HG02763 (cell line): ENCODE results near the gene TMF1.

Source experiments
- ATAC-seq: cut with Tn5 transposase; IDR thresholded peaks from one replicate; pipeline ENCODE4 v1.9.1; 2021; ENCODE audit warnings: mild to moderate bottlenecking, moderate library complexity; ENCODE audit not compliant: unreplicated experiment

Gene TMF1

DNA sequence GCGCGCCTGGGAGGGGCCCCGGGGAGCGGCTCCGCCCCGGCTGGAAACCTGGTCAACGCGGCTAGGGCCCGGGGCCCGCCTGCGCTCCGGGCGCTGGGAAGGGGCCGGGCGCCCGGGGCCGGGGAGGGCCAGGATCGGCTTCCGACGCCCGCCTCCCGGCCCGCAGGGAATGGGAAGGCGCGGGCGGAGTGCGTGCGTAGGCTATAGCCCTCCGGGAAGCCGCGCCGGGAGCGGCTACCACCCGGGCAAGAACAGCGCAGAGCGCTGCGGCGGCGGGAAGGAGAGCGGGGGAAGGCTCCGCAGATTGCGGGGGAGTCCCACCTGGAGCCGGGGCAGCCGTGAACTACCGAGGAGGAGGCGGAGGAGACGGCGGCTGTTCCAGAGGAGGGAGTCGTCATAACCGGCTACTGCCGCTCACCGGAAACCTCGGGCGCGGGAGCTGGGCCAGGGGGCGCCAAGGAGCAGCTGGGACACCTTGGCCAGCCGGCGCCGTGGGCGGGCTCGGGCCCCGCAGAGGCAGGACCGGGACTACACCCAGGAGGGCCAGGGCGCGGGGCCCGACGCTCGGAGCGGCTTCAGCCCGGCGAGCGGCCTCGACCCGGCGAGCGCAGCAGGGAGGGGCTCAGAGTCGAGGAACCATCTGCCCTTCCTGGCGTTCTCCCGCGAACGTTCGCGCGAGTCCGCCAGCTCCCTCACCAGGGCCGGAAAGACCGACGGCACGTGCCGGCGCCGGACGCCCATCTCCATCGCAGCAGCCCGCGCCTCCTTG is 38.7 kb downstream of the TMF1 start, which contains the start of gene EOGT:
EOGT (minus strand) TSS at position 432 of the 769 bp plus-strand sequence. CDS start 3,838 bp downstream, outside the sequence.
- ATAC-seq: peak; percentile 82

DNA sequence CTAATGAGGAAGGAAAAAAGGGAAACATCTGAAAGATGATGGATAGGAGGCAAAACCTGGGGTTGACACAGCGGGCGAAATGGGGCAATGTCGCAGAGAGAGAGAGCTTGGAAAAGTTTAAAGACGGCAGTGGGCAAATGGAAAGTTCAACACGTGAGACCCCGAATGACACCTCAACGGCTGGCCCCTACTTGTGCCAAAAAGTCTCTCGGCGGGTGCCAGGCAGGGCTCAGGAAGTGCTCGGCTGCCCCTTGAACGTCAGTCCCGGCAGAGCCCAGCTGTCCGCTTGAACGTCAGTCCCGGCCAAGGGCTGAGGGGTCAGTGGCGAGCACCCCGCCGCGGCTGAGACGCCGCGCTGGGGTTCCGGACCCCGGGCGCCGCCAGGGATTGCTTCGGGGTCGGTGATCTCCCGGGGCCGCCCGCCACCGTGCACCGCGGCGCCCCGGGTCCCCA is 39.3 kb downstream of the TMF1 start:
- peak; percentile 41 for ATAC-seq

DNA sequence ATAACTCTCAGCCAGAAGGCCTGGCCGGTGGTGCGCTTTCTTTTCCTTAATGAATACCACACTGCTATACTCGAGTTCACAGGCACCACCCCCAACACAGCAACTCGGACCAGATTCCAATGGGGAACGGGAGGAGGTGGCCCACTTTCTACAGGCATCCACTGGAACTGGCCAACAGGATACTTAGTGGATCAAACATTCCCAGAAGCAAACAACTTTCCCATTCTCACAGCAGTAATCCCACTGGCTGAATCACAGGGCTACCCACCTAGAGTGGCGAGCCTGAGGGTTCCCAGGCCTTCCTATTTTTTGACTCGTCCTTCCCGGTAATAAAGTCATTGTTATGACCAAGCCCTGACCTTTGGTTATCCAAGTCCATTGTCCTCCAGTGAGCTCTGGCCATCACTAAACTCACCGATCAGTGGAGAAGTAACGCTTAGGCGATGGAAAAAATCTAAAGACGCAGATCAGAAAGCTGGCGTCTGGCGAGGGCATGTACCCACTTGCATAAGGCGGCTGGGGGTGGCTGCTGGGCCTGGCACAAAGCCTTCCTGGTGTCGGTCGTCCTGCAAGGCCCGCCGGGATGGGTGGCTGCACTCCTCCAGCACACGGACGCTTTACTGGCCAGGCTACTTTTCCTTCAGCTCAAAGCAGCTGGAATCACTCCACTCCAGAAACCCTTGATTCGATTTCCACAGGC is 39.9 kb downstream of the TMF1 start:
- ATAC-seq: no peak

DNA sequence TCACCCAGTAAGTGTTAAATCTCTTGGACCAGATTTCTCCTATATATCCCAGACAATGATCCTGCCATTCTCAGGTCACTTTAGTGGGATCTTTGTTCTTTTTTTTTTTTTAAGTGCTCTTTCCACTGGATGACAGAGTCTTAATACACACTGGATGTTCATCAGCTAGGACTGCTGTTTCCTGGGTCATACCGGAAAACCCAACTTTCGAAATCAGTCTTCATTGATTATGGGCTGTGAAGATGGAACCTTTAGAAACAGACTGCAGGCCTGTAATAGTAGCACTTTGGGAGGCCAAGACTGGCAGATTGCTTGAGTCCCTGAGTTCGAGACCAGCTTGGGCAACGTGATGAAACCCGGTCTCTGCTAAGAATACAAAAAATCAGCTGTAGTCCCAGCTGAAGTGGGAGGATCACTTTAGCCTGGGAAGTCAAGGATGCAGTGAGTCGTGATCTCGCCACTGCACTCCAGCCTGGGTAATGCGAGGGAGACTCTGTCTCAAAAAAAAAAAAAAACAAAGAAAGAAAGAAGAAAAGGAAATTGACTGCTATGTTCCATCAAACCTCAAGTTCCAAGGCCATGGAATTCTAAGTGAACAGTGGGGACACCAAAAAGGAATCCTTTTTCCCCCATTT is 40.9 kb downstream of the TMF1 start:
- ATAC-seq: no peak

DNA sequence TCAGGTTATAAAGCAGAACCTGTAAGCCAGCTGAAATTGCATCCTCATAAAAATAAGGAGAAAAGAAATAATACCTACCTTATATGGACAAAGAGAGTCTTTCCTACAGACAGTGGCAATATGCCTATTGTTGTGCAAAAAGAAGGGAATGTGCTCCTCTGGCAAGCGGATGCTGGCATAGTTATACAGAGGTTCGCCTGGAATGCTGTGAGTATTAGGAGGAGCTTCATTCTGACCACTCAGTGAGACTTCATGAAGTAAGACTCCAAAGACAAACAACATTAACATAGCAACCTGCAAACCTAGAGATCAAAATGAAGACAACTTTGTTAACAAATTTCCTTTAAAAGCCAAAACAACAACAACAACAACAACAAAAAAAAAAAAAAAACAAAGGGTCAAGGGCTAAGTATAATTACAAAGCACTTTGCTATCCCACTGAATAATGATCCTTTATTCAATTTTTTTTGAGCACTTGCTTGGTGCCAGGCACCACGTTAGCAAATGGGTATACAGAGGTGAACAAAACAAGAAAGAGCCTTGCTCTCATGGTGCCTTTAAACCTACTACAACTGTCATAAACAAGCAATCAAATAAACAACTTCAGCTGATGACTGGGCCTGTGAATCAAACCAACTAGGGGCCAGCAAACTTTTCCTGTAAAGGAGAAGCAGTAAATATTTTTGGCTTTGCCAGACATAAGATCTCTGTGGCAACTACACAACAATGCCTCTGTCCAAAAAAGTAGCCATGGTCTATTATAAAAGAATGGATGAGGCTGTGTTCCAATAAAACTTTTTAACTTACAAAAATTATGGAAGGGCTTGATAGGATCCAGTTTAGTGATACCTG is 42.3 kb downstream of the TMF1 start:
- no peak for ATAC-seq

DNA sequence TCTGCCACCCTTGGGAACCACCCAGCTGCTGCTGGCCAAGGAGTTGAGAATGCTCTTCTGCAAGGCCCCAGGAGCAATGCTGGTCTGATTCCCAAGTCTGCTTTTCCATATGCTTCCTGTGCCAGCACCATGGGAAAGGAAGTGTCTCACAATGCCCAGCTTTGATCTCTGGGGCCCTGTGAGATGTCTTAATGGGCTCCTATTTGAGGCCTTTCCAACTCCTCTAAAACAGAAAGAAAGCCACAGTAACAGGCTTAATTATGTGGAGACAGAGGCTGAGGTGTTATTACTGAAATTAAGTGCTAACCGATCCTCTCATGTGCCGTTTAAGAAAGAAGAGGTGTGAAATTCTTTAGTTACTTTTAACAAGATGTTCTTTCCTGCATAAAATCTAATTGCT is 43.2 kb downstream of the TMF1 start:
- no peak for ATAC-seq

DNA sequence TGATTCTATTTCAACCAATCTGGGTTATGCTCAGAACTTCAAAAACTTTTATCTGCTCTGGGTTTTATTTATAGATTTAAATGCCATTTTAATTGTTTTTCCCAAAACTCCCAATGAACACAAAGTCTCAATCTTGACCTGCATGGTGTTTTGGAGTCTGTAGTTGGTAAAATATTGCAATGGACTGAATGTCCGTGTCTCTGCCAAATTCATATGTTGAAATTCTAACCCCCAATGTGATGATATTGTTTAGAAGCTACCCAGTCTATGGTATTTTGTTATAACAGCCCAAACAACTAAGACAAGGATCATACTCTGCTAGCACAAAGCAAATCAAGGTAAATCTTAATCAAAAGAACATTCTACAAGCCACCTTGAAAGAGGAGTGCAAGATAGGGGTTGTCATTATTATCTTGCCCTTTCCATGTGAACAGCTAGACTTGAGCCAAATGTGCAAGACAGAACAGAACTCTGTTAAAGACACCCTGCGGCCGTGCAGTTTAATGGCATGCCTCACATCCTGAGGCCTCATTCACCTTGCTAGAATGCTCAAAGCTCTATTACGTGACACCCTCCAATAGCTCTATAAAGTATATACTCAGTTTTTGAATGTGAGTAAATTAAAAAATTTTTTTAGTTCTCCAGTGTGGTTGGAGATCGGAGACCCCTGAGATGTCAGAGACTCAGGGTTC is 46.2 kb downstream of the TMF1 start:
- ATAC-seq: no peak

DNA sequence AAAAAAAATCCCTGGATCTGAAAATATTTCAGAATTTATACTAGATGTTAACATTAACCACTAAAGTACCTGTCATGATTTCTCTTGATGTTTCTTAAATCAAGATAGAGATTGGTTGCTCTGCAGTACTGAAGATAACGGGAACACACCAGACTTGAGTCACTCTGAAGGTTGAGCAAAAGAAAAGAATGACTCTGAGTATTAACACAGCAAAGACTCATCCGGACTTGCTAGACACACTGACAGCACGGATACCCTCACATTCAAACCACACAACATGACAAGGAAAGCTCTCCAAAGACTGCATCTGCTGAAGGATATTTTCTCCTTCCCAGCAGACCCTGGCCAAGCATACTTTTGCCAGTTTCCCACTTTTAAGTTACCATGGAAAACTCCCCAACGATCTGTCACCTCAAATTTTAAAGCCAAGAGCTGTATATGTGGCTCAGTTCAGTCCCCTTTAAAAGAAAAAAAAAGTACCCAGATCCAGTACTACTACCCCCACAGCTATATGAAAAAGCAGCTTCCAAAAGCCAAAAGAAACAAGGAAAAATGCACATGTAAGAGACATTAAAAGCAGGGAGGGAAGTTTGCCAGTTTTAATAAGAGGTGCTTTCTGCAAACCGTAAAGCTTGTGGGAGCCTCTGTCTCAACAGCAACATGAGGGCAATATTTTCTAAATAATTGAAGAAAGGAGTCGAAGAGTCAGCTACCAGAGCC is 46.9 kb downstream of the TMF1 start:
- no peak for ATAC-seq

DNA sequence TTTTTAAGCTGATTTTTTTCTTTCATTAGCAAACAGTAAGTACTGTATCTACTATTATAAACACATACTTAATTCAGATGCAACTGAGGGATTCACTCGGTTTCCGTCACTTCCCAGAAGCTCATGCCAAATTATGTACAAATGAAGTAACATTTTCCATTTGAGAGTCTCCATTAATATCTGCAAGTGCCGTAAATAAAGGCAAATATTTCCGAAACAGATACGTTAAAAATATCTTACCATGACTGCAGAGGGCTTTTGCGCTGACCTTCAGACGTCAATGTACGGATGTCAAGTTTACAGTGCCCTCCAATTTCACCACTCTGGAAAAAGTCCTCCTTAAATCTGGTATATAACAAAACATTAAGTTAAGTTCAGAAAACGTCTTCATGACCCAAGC is 48.0 kb downstream of the TMF1 start:
- no peak for ATAC-seq

DNA sequence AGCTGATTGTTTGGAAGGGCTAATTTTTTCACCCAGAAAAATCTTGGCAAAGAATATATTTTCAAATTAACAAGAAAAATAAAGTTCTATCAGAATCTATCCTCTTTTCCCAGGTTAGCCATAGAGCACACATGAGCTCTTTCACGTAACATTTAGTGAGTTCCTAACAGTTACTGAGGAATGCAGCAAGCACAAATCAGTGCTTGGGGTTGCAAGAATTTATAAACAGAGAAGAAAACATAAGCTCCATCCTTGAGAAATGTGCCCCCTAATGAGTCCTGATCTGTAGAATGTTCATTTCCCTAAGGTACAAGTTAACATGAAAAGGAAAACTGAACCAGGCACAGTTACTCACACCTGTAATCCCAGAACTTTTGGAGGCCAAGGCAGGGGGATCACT is 52.5 kb downstream of the TMF1 start:
- no peak for ATAC-seq

DNA sequence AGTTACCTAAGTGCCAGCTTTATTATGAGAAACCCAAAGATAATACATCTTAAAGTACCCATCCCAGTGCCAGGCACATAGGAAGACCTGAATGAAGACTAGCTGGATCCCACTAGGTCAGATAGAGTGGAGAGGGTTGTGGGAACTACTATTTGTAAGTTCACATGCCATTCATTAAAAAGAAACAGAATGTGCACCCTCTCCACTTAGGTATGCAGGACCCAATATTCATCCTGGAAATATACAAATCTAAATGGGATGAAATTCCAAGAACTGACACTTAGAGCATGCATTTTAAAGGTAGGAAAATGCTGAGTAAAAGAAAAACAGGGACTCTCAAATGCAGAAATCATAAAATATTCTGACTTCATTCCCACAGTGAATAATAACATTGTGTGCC is 53.0 kb downstream of the TMF1 start:
- ATAC-seq: no peak

DNA sequence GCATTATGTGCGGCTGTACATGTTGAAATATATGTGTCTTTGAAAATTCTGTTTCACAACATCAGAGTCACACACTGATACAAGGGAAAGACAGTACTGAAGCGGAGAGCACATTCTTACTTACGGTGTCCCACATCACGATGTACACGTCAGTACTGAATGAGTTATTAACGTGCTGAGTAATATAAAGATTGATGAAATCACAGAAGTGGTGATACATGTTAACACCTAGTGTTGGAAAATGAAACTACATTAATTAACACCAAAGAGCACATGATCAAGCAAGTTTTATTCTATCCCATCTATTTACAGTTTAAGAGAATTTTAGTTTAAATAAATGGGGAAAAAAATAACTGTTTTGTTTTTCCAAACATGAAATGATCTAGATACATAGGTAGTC is 54.2 kb downstream of the TMF1 start:
- ATAC-seq: no peak

DNA sequence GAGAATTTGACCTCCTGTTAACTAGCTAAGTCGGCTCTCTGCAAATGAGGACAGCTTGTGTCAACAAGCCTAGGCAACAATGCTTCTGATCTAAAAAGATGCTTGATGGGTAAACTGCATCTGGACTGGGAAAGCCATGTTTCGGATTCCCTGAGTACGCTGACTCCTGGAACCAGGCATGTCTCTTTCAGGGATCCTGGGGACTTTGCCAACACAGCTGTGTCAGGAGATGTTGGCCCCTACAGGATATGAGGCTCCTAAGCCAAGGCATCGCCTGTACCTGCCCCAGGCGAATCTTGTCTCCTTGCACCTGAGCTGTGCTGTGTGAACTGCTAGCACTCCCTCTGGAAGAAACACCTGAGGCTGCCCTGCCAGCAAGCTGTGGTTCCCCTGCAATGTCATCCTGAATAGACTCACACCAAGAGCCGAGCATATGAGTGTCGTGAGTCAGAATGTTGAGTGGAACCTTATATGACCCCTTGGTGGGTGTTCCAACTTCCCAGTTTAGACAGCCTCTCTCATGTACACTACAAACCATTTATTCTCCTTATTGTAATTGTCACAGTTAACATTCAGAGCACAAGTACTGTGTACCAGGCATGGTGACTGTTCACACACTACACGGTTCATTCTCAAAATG is 55.7 kb downstream of the TMF1 start:
- ATAC-seq: no peak

DNA sequence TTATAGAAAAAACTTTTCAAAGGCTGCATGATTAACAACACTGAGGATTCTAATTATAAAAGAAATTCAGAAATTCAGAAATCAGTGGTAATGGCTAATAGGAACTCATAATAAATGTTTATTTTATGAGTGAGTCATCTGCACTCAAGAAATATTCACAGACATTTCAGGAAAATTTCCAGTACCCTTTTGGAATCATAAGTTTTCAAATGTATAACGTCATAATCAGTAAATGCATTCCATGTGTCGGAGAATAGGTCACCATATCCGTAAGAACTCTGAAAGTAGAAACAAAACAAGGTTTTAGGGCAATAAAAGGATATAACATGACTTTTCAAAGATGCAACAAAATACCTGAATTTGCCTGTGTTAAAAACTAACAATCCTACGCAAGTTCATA is 63.4 kb downstream of the TMF1 start:
- no peak for ATAC-seq

DNA sequence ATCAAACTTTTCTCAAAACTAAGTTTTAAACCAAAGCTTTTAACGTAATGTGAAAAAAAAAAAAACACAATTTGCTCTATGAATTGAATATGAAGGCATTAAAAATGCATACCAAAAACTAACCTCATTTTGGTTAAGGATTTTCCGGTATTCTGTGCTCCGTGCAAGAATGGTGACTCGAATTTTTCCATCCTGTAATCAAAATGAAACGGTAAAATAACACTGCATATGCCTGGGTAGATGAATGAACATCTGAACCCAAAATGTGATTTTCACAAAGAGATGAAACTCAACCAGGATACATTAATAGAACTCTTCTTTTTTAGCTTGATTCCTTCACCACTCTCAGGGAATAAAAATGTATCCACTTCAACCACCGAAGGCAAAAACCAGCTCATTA is 64.8 kb downstream of the TMF1 start:
- ATAC-seq: no peak

DNA sequence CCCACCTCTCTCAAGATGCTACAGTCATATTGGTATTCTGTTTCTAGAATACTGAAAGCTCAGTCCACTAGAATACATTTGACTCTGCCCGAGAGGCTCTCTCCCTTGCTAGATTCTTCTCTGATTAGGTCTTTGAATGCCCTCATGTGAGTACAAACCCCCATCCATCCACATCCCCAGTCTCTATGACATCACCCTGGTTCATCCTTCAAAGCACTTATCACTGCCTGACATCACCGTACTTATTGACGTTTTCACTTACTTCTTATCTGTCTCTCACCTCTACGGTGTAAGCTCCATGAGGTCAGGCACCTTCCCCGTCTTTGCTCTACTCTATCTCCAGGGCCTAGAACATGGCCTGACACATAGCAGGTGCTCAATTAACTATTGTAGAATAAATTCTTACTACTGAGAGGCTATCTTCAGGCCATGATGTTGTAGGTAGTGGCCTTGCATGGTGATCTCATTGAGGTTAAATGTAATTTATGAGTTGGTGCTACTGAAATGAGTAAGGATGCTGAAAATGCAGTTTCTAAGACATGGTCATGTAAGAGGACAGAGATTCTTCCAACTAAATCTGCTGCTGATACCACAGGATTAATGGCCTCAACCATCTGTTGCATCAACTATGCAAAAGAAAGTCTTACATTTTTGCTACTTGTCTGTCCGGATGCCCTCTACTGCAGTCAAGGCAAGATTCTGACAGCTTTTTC is 65.5 kb downstream of the TMF1 start:
- ATAC-seq: no peak

DNA sequence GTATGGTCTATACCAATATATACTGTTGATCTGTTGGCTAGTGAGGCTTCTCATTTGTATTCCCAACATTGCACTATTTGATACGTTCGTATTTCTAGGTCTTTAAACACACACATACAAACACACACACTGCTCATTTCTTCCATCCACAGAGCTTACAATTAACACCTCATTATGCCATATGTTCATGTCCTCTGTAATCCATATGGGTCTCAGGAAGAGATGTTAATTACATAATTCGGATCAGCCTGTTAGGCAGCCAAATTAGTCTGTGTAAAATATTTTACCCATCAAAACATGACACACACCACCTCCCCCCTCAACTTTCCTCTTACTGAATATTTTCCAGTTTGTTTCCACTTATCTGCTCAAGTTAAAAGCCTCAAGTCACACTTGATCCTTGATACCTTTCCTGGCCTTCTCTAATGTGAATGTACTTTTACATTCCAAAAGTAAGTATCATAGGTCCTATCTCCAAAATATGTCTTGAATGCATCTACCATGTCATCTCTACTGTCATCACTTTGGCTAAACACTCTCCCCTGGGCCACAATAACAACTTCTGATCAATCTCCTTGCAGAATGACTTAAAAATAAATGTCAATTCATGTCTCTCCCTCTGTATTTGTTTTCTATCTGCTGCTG is 66.9 kb downstream of the TMF1 start:
- ATAC-seq: no peak

DNA sequence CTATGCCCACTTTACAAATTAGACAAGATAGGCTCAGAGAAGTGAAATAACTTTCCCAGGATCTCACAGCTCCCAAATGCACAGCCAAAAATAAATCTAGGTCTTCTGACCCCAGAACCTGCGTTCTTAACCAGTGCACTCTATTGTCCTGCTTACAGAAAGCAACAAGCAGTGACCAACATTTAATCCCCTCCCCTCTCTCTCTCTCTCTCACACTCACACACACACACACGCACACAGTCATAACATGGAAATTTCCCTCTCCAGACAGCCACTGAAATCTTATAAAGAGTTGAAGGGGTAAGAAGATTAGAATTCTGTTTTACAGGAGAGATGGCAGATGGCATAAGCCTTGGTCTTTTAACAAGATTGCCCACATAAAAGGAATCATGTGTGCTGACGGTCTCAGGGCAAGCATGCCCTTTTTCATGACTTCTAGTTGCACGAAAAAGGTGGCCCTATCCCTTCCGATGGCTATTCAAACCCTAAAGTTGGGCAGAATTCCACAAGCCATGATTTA is 68.1 kb downstream of the TMF1 start:
- no peak for ATAC-seq
